K562 (cell line): ENCODE measurements around the gene NPDC1. TPM values are rescaled to one million over a fixed set of nuclear protein-coding genes. Genes with fewer than 3 reads are reported as not detected.

Experiments used
- CBFA2T2 ChIP-seq: fragments of 450-650 bp; conservative IDR thresholded peaks from 2 replicates; pipeline ENCODE4 v1.6.1; 2017; ENCODE audit warnings: mild to moderate bottlenecking
- DEAF1 ChIP-seq: fragments of 450-650 bp; formaldehyde crosslinking; IDR thresholded peaks from 2 replicates; pipeline ENCODE4 v1.4.0; 2020; ENCODE audit warnings: mild to moderate bottlenecking, moderate library complexity
- MAFK ChIP-seq: IDR thresholded peaks from 2 replicates; pipeline ENCODE4 v1.6.1; 2011; ENCODE audit warnings: low read length, improper control_type of control experiment
- MTA3 ChIP-seq: fragments of 450-650 bp; formaldehyde crosslinking; IDR thresholded peaks from 2 replicates; pipeline ENCODE4 v1.6.1; 2017; ENCODE audit warnings: mild to moderate bottlenecking, borderline replicate concordance
- NONO ChIP-seq, 2 experiments: fragments of 200-400 bp in 1 of 2; fragments of 450-650 bp in 1 of 2; formaldehyde crosslinking in 1 of 2; IDR thresholded peaks; 2 replicates each; pipeline ENCODE4 v1.6.1; 2017; ENCODE audit warnings: low read depth in 2 of 2, mild to moderate bottlenecking in 2 of 2, moderate library complexity in 2 of 2, low read length in 1 of 2
- RB1 ChIP-seq: fragments of 450-650 bp; IDR thresholded peaks from 2 replicates; pipeline ENCODE4 v1.6.1; 2017; ENCODE audit warnings: low read depth, mild to moderate bottlenecking
- SIN3B ChIP-seq: fragments of 450-650 bp; IDR thresholded peaks from 2 replicates; pipeline ENCODE4 v1.6.1; 2017; ENCODE audit warnings: low read depth, mild to moderate bottlenecking, moderate library complexity
- SMAD3 ChIP-seq: fragments of 450-650 bp; formaldehyde crosslinking; conservative IDR thresholded peaks from 2 replicates; pipeline ENCODE4 v1.4.0; 2020; ENCODE audit warnings: mild to moderate bottlenecking
- TBP ChIP-seq: optimal IDR thresholded peaks from 2 replicates; pipeline ENCODE3; 2011; ENCODE audit warnings: low read depth, low read length, improper control_type of control experiment
- ZBTB33 ChIP-seq: sonication (generic); formaldehyde crosslinking; IDR thresholded peaks from 2 replicates; pipeline ENCODE4 v1.8.1; 2023; ENCODE audit warnings: mild to moderate bottlenecking, missing genetic modification reagents
- ZNF12 ChIP-seq: sonication (generic); formaldehyde crosslinking; IDR thresholded peaks from 2 replicates; pipeline ENCODE4 v1.4.0; 2020; ENCODE audit warnings: mild to moderate bottlenecking, missing genetic modification reagents
- ZNF263 ChIP-seq: sonication (generic); formaldehyde crosslinking; IDR thresholded peaks from 2 replicates; pipeline ENCODE4 v1.8.0; 2022; ENCODE audit warnings: mild to moderate bottlenecking, missing genetic modification reagents, borderline replicate concordance
- ZNF696 ChIP-seq: fragments of 250-450 bp; sonication (Bioruptor Pico); conservative IDR thresholded peaks from 2 replicates; pipeline ENCODE4 v1.4.0; 2020; ENCODE audit warnings: mild to moderate bottlenecking, moderate library complexity
- polyA plus RNA-seq, 8 experiments: library from polyadenylated mRNA; depleted of rRNA in 4 of 8; stranded (reverse) in 5 of 8; unstranded in 3 of 8; fragments of >200 nt; fragmentation: Nextera tagmentation in 2 of 8; fragmentation: Illumina TruSeq in 1 of 8; extraction: Ambion mirVana in 2 of 8; extraction: Trizol in 1 of 8; gene quantifications; 2 replicates each; pipeline versions ENCODE4 v1.2.1 to v1.2.3, GENCODE V29; 2011 to 2014; ENCODE audit warnings: inconsistent platforms in 1 of 8, missing spikeins in 1 of 8
- total RNA-seq, 7 experiments: library from RNA; depleted of rRNA in 6 of 7; stranded (reverse); fragments of >200 nt in 6 of 7; fragmentation: Illumina TruSeq in 2 of 7; extraction: Trizol in 2 of 7; gene quantifications; 2 replicates each; pipeline versions ENCODE4 v1.2.1 to v1.2.3, GENCODE V29; 2011 to 2021; ENCODE audit warnings: low replicate concordance in 1 of 7
- TF ChIP-seq, protein P1 (sequence below): fragments of 200-800 bp; sonication (Bioruptor generic); IDR thresholded peaks from 2 replicates; pipeline ENCODE4 v1.6.1; 2017; ENCODE audit warnings: missing genetic modification characterization, missing compliant biosample characterization
- TF ChIP-seq, protein P2 (sequence below): sonication (generic); IDR thresholded peaks from 2 replicates; pipeline ENCODE4 v1.6.1; 2016
- TF ChIP-seq, protein P3 (sequence below): fragments of 450-650 bp; IDR thresholded peaks from 2 replicates; pipeline ENCODE4 v1.6.1; 2017; ENCODE audit warnings: antibody characterized with exemption, mild to moderate bottlenecking

The NPDC1 gene
- total and polyA plus RNA-seq, 9 of the 15 experiments (the other 6 are each of a cell fraction or from before 2014, with no cell fraction given): 0.06 to 2.1 (median 0.53) TPM; not detected in 3

GRCh38 chr9:137085920-137086530 lies 40.0 kb upstream of the NPDC1 start (continued):
- TF ChIP-seq, protein P1, sequence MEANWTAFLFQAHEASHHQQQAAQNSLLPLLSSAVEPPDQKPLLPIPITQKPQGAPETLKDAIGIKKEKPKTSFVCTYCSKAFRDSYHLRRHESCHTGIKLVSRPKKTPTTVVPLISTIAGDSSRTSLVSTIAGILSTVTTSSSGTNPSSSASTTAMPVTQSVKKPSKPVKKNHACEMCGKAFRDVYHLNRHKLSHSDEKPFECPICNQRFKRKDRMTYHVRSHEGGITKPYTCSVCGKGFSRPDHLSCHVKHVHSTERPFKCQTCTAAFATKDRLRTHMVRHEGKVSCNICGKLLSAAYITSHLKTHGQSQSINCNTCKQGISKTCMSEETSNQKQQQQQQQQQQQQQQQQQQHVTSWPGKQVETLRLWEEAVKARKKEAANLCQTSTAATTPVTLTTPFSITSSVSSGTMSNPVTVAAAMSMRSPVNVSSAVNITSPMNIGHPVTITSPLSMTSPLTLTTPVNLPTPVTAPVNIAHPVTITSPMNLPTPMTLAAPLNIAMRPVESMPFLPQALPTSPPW (CRISPR knock-in tag): 0 out of 2 replicates have a peak, but pooled peaks have one; percentile 19
- no peak; the same call in 1 of the 2 replicates for TF ChIP-seq ZNF12
- peak; percentile 39; the same call in 1 of the 2 replicates for TF ChIP-seq ZNF263
- TF ChIP-seq DEAF1 (CRISPR knock-in tag): no peak
- TF ChIP-seq SMAD3 (CRISPR knock-in tag): no peak
- peak in 1 of 2 experiments; percentile 20; a peak in 1 of 4 replicates for TF ChIP-seq NONO (IDR thresholded peaks at IDR 0.05; ENCODE audit: low read depth in 2 of 2, low read length in 1 of 2)
- TF ChIP-seq RB1: no peak; the same call in 1 of the 2 replicates
- no peak for TF ChIP-seq ZBTB33
- TF ChIP-seq TBP: no peak
- TF ChIP-seq CBFA2T2: no peak
- TF ChIP-seq SIN3B: 0 out of 2 replicates have a peak, but pooled peaks have one; percentile 35
- TF ChIP-seq MTA3: no peak
- TF ChIP-seq, protein P2, sequence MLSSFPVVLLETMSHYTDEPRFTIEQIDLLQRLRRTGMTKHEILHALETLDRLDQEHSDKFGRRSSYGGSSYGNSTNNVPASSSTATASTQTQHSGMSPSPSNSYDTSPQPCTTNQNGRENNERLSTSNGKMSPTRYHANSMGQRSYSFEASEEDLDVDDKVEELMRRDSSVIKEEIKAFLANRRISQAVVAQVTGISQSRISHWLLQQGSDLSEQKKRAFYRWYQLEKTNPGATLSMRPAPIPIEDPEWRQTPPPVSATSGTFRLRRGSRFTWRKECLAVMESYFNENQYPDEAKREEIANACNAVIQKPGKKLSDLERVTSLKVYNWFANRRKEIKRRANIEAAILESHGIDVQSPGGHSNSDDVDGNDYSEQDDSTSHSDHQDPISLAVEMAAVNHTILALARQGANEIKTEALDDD: no peak
- no peak for TF ChIP-seq ZNF696 (CRISPR knock-in tag)
- no peak for TF ChIP-seq MAFK
- TF ChIP-seq, protein P3, sequence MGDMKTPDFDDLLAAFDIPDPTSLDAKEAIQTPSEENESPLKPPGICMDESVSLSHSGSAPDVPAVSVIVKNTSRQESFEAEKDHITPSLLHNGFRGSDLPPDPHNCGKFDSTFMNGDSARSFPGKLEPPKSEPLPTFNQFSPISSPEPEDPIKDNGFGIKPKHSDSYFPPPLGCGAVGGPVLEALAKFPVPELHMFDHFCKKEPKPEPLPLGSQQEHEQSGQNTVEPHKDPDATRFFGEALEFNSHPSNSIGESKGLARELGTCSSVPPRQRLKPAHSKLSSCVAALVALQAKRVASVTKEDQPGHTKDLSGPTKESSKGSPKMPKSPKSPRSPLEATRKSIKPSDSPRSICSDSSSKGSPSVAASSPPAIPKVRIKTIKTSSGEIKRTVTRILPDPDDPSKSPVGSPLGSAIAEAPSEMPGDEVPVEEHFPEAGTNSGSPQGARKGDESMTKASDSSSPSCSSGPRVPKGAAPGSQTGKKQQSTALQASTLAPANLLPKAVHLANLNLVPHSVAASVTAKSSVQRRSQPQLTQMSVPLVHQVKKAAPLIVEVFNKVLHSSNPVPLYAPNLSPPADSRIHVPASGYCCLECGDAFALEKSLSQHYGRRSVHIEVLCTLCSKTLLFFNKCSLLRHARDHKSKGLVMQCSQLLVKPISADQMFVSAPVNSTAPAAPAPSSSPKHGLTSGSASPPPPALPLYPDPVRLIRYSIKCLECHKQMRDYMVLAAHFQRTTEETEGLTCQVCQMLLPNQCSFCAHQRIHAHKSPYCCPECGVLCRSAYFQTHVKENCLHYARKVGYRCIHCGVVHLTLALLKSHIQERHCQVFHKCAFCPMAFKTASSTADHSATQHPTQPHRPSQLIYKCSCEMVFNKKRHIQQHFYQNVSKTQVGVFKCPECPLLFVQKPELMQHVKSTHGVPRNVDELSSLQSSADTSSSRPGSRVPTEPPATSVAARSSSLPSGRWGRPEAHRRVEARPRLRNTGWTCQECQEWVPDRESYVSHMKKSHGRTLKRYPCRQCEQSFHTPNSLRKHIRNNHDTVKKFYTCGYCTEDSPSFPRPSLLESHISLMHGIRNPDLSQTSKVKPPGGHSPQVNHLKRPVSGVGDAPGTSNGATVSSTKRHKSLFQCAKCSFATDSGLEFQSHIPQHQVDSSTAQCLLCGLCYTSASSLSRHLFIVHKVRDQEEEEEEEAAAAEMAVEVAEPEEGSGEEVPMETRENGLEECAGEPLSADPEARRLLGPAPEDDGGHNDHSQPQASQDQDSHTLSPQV: peak; percentile 85
